ENCODE data around the gene ZSWIM6.

ZSWIM6 gene

GRCh38 chr5:61313960-61314681 lies 17.9 kb upstream of the ZSWIM6 start:
- Histone ChIP-seq H3K9ac (ENCODE audit: low read depth, low read length) (no peak overlapping the region), H3K9me3 (ENCODE audit: control insufficient read depth, insufficient read depth, low read length) (no peaks in the 10 kb centered on the region), H3K36me3 (ENCODE audit: insufficient read depth, low read length) (no peaks in the 10 kb centered on the region), H3K4me1 (ENCODE audit: insufficient read depth, low read length) (no peaks in the 10 kb centered on the region)

- Histone ChIP-seq H3K4me1 (ENCODE audit: insufficient read depth, low read length) (0 out of 2 replicates have a peak, but pooled peaks cover 3% of the 10 kb centered on the region), H3K36me3 (ENCODE audit: insufficient read depth, low read length) (no peaks in the 10 kb centered on the region), H3K9ac (ENCODE audit: low read depth, low read length) (no peak overlapping the region), H3K9me3 (ENCODE audit: control insufficient read depth, insufficient read depth, low read length) (no peaks in the 10 kb centered on the region)
Measured at GRCh38 chr5:61318376-61318775, 13.7 kb upstream of the ZSWIM6 start.

GRCh38 chr5:61319388-61320146 lies 12.5 kb upstream of the ZSWIM6 start:
- 0 out of 2 replicates have a peak, but pooled peaks cover 3% of the 10 kb centered on the region for H3K4me1 ChIP-seq (ENCODE audit: insufficient read depth, low read length)
- peak overlapping the region; percentile 20; the same call in 1 of the 2 replicates for H3K9ac ChIP-seq (ENCODE audit: low read depth, low read length)
- H3K9me3 ChIP-seq (ENCODE audit: control insufficient read depth, insufficient read depth, low read length) = no peaks in the 10 kb centered on the region
- no peaks in the 10 kb centered on the region for H3K36me3 ChIP-seq (ENCODE audit: insufficient read depth, low read length)

GRCh38 chr5:61320860-61321259 lies 11.2 kb upstream of the ZSWIM6 start:
- H3K9ac ChIP-seq (ENCODE audit: low read depth, low read length) = no peak overlapping the region
- 0 out of 2 replicates have a peak, but pooled peaks cover 3% of the 10 kb centered on the region for H3K4me1 ChIP-seq (ENCODE audit: insufficient read depth, low read length)
- H3K36me3 ChIP-seq (ENCODE audit: insufficient read depth, low read length) = no peaks in the 10 kb centered on the region
- H3K9me3 ChIP-seq (ENCODE audit: control insufficient read depth, insufficient read depth, low read length) = no peaks in the 10 kb centered on the region

- no peaks in the 10 kb centered on the region for H3K9me3 ChIP-seq (ENCODE audit: control insufficient read depth, insufficient read depth, low read length)
- 0 out of 2 replicates have a peak, but pooled peaks cover 3% of the 10 kb centered on the region for H3K4me1 ChIP-seq (ENCODE audit: insufficient read depth, low read length)
- no peak overlapping the region for H3K9ac ChIP-seq (ENCODE audit: low read depth, low read length)
- H3K36me3 ChIP-seq (ENCODE audit: insufficient read depth, low read length) = no peaks in the 10 kb centered on the region
Measured at GRCh38 chr5:61321669-61322068, 10.4 kb upstream of the ZSWIM6 start.

- Histone ChIP-seq H3K36me3 (ENCODE audit: insufficient read depth, low read length) (no peaks in the 10 kb centered on the region), H3K9me3 (ENCODE audit: control insufficient read depth, insufficient read depth, low read length) (no peaks in the 10 kb centered on the region), H3K9ac (ENCODE audit: low read depth, low read length) (no peak overlapping the region), H3K4me1 (ENCODE audit: insufficient read depth, low read length) (peaks cover 9% of the 10 kb centered on the region)
Measured at GRCh38 chr5:61322738-61323725, 9.0 kb upstream of the ZSWIM6 start.

- Histone ChIP-seq H3K9me3 (ENCODE audit: control insufficient read depth, insufficient read depth, low read length) (no peaks in the 10 kb centered on the region), H3K36me3 (ENCODE audit: insufficient read depth, low read length) (no peaks in the 10 kb centered on the region), H3K4me1 (ENCODE audit: insufficient read depth, low read length) (peaks cover 18% of the 10 kb centered on the region), H3K9ac (ENCODE audit: low read depth, low read length) (no peak overlapping the region)
Measured at GRCh38 chr5:61327760-61328753, 4.0 kb upstream of the ZSWIM6 start.

- no peaks in the 10 kb centered on the region for H3K36me3 ChIP-seq (ENCODE audit: insufficient read depth, low read length)
- H3K4me1 ChIP-seq (ENCODE audit: insufficient read depth, low read length) = peaks cover 18% of the 10 kb centered on the region
- H3K9ac ChIP-seq (ENCODE audit: low read depth, low read length) = no peak overlapping the region
- no peaks in the 10 kb centered on the region for H3K9me3 ChIP-seq (ENCODE audit: control insufficient read depth, insufficient read depth, low read length)
Measured at GRCh38 chr5:61328791-61329549, 3.1 kb upstream of the ZSWIM6 start.

- no peaks in the 10 kb centered on the region for H3K9me3 ChIP-seq (ENCODE audit: control insufficient read depth, insufficient read depth, low read length)
- H3K4me1 ChIP-seq (ENCODE audit: insufficient read depth, low read length) = peaks cover 22% of the 10 kb centered on the region
- no peaks in the 10 kb centered on the region for H3K36me3 ChIP-seq (ENCODE audit: insufficient read depth, low read length)
- peak overlapping the region; percentile 68; the same call in 1 of the 2 replicates for H3K9ac ChIP-seq (ENCODE audit: low read depth, low read length)
Measured at GRCh38 chr5:61329550-61330128, 2.4 kb upstream of the ZSWIM6 start.

- Histone ChIP-seq H3K9ac (ENCODE audit: low read depth, low read length) (peak overlapping the region; percentile 68), H3K36me3 (ENCODE audit: insufficient read depth, low read length) (no peaks in the 10 kb centered on the region), H3K9me3 (ENCODE audit: control insufficient read depth, insufficient read depth, low read length) (no peaks in the 10 kb centered on the region), H3K4me1 (ENCODE audit: insufficient read depth, low read length) (peaks cover 27% of the 10 kb centered on the region)
Measured at GRCh38 chr5:61330341-61330844, 1.7 kb upstream of the ZSWIM6 start.

- H3K4me1 ChIP-seq (ENCODE audit: insufficient read depth, low read length) = peaks cover 27% of the 10 kb centered on the region
- peak overlapping the region; percentile 68 for H3K9ac ChIP-seq (ENCODE audit: low read depth, low read length)
- no peaks in the 10 kb centered on the region for H3K9me3 ChIP-seq (ENCODE audit: control insufficient read depth, insufficient read depth, low read length)
- no peaks in the 10 kb centered on the region for H3K36me3 ChIP-seq (ENCODE audit: insufficient read depth, low read length)
Measured at GRCh38 chr5:61330845-61331406, 1.1 kb upstream of the ZSWIM6 start.

- Histone ChIP-seq H3K4me1 (ENCODE audit: insufficient read depth, low read length) (peaks cover 26% of the 10 kb centered on the region), H3K9ac (ENCODE audit: low read depth, low read length) (peak overlapping the region; percentile 52), H3K36me3 (ENCODE audit: insufficient read depth, low read length) (no peaks in the 10 kb centered on the region), H3K9me3 (ENCODE audit: control insufficient read depth, insufficient read depth, low read length) (no peaks in the 10 kb centered on the region)
Measured at GRCh38 chr5:61332358-61332749, 296 bp downstream of the ZSWIM6 start.
